GF-D8 (cell line): ENCODE measurements around the gene CASP10.

Experiments
- DNase-seq: peaks from one replicate; lab custom pipeline; 2025; lab: John Stamatoyannopoulos, UW

CASP10 gene

GRCh38 chr2:201233192-201233811 lies 50.4 kb downstream of the CASP10 start:
- peak; percentile 91 for DNase-seq

GRCh38 chr2:201233812-201234662 lies 51.1 kb downstream of the CASP10 start:
- no peak for DNase-seq

- no peak for DNase-seq
Observed at GRCh38 chr2:201234663-201235135, 51.8 kb downstream of the CASP10 start.

- peak; percentile 50 for DNase-seq
Observed at GRCh38 chr2:201235860-201236811, 53.2 kb downstream of the CASP10 start.

GRCh38 chr2:201237486-201238123 lies 54.7 kb downstream of the CASP10 start:
- DNase-seq: peak; percentile 67

GRCh38 chr2:201239167-201239935 lies 56.4 kb downstream of the CASP10 start:
- peak; percentile 78 for DNase-seq

DNA sequence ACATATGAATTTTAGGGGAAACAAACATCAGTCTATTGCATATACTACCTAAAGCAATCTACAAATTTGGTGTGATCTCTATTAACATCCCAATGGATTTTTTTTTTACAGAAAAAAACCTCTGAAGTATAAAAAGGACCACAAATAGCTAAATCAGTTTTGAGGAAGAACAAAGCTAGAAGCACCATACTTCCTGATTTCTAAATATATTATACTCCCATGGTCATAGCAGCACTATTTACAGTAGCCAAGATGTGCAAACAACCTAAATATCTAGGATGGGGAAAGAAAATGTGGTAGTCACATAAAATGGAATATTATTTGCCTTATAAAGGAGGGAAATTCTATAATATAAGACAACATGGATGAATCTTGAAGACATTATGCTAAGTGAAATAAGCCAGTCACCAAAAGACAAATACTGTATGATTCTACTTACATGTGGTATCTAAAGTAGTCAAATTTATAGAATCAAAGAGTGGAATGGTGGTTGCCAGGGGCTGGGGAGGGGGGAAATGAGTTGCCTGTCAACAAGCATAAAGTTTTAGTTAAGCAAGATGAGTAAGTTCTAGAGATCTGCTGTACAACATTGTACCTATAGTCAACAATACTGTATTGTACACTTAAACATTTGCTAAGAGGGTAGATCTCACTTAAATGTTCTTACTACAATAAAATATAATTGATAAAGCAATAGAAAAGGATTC lies 59.8 kb downstream of the CASP10 start:
- DNase-seq: no peak

GRCh38 chr2:201244829-201245228 lies 61.9 kb downstream of the CASP10 start:
- DNase-seq: no peak

- DNase-seq: no peak
Observed at GRCh38 chr2:201246280-201246679, 63.3 kb downstream of the CASP10 start.

DNA sequence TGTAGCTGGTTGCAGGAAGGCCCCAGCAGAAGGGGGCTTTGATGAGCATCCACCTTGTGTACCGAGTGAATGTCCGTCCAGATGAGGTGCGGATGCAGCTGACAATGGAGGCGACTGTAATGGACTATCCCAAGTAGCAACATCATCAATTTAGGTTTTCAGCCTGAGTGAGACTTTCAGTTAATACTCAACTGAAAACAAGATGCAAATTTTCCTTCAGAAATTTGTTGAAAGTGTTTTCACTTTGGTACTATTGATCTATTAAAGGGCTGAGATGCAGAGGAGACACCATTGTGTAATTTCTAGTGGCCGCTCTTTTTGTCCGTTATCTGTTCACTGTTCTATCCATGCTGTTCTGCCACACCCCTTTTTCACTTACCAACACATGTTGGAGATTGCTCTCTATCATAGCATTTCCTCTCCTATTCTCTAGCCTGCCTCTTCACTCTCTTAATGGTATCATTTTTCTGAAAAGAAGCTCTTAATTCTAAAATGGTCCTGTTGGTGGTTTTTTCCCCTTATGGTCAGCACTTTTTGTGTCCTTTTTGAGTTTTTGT lies 65.4 kb downstream of the CASP10 start:
- no peak for DNase-seq

- DNase-seq: no peak
Observed at GRCh38 chr2:201249889-201250288, 66.9 kb downstream of the CASP10 start.

DNA sequence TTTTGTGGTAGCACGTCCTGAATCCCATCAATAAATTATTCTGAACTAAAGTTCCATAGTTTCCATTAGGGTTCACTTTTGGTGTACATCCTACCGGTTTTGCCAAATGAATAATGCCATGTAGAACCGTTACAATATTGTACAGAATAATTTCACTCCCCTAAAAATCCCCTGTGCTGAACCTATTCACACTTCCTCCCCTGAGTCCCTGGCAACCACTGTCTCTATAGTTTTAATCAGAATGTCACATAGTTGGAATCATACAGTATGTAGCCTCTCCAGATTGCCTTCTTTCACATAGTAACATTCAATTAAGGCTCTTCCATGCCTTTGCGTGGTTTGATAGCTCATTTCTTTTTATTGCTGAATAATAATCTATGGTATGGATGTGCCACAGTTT lies 67.8 kb downstream of the CASP10 start:
- DNase-seq: no peak

- no peak for DNase-seq
Observed at GRCh38 chr2:201254081-201254730, 71.3 kb downstream of the CASP10 start.

GRCh38 chr2:201255408-201256033 lies 72.6 kb downstream of the CASP10 start:
- DNase-seq: no peak

GRCh38 chr2:201256082-201256481 lies 73.1 kb downstream of the CASP10 start:
- DNase-seq: no peak

DNA sequence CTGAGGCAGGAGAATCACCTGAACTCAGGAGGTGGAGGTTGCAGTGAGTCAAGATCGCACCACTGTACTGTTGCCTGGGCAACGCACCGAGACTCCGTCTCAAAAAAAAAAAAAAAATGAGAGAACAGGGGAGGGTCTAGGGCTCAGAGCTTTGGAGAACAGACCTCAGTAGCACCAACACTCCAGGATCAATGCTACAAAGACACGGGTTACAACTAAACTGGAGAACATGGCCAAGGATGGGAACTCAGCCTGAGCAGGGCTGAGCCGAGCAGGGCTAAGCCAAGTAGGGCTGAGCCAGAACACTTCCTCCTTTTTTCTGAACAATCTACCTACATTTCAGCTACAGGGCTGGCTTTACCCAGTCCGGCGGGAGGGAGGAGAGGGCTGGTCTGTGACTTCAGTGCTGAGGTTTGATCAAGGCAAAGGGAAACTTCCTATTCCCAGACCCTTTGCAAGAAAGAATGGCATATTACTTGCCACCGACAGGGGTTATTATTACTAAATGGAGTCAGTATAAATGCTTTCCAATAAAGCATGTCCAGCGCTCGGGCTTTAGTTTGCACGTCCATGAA lies 74.5 kb downstream of the CASP10 start:
- DNase-seq: peak; percentile 79

DNA sequence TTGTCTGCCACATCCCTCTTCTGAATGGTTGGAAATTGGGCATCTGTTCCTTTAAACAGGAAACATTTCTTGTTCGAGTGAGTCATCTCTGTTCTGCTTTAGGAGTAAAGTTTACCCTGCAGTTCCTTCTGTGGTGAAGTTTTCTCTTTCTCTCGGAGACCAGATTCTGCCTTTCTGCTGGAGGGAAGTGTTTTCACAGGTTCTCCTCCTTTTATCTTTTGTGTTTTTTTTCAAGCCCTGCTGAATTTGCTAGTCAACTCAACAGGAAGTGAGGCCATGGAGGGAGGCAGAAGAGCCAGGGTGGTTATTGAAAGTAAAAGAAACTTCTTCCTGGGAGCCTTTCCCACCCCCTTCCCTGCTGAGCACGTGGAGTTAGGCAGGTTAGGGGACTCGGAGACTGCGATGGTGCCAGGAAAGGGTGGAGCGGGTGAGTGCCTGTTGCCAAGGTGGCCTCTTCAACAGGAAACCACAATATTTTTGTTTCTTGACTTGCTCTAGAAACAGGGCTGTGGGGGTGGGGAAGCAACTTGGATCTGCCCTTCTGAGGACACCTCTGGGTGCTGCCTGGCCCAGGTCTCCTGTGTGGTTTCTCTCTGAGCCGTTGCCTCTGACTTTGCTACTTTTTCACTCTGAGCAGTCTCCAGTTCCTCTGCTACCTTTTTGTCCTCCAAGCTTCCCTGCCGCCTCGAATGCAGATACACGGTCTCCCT lies 75.2 kb downstream of the CASP10 start:
- DNase-seq: peak; percentile 97
